NCI-H226 (cell line): Measurements from ENCODE around the gene SGTB.
"Not testable (repeated sequence)": the region's sequence is repeated elsewhere in the genome, so short reads cannot be mapped to it uniquely, and the experiment has no call there.

Experiments used
- DNase-seq: peaks from one replicate; pipeline ENCODE4 v3.0.0-alpha.2; 2015

Gene SGTB

DNA sequence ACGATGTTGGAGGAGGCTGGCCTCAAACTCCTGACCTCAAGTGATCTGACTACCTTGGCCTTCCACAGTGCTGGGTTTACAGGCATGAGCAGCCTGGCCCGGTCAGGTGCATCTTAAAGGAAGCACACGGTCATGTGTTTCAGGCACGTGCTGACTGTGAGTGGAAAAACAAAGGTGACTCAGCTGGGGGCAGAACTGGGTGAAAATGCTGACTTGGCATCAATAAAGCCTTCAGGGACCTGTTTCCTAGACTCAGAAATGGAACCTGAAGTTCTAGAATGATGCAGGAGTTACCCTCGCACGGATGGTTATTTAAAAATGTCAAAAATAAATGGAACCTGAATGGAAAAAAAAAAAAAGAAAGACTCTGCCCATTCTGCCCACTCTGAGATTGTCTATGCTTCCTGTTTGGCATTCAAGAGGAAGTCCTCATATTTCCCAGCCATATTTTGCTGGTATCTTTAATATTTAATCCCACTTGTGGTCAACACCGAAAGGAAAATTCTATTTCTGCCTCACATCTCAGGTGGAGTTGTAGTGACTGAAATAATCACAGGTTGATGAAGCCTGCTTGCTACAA, 12.4 kb upstream of the SGTB start:
- not testable (repeated sequence) for DNase-seq

DNA sequence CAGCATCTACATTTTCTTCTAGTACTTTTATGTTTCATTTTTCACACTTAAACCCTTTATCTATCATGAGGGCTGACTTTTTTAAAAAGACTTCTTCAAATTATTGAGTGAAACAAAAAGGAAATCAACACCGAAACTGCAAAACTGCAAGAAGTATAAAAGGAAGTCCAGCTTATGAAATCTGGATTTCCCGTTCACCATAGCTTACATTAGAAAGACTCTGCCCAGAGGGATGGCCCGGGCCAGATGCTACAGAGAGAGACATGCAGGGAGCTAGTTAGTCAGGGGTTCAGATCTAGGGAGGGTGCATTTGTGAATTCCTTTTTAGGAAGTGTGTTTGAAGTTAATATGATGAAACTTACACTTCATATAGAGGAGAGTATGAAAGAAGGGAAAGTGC, 10.1 kb upstream of the SGTB start:
- not testable (repeated sequence) for DNase-seq

DNA sequence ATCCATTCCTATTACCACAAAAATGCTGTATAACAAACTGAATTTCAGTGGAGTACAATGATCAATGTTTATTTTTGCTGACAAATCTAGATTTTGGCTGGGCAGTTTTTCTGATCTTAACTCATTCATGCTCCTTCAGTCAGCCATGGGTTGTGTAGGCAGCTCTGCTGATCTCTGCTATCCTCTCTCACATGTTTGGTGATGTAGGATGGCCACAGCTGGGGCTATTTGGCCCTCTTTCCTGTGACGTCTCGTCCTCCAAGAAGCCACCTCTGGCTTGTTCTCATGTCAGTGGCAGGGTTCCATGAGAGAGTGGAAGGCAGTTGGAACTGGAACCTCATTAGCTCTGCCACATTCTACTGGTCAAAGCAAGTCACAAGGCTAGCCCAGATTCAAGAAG, 9.0 kb upstream of the SGTB start:
- no peak for DNase-seq

DNA sequence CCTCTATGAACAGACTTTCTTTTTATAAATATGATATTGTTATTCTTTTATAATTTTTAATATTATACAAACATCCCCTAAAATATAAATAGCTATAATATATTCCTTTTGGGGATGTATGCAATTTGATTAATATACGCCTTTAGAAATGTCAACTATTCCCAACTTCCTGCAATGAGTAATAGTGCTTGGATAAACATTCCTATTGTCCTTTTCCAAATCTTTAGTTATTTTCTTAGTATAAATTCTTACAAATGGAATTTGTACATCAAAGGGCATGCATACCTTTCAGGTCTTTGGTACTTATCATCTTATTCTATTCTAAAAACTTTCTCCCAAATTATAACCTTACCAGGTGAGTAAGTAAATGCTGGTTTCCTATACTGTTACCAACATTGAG, 6.3 kb upstream of the SGTB start:
- DNase-seq, result no peak

DNA sequence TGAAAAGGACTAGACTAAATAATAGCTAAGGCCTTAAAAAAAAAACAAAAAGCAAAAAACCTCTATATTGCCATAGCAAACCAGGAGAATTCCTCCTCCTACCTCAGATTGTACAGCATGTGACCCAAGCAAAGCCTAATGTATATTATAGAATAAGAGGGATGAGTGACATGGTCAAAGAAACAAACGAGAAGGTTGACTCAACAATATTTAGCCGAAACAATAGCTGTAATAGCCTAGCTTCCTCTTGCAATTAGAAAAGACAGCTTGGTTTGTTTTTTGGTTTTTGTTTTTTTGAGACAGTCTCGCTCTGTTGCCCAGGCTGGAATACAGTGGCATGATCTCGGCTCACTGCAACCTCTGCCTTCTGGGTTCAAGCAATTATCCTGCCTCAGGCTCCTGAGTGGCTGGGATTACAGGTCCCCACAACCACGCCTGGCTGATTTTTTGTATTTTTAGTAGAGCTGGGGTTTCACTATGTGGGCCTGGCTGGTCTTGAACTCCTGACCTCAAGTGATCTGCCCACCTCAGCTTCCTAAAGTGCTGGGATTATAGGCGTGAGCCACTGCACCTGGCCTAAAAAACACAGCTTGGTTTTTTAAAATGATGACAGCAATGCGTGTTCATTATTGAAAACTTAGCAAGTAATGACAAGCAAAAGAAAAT, 5.7 kb upstream of the SGTB start:
- no peak for DNase-seq

DNA sequence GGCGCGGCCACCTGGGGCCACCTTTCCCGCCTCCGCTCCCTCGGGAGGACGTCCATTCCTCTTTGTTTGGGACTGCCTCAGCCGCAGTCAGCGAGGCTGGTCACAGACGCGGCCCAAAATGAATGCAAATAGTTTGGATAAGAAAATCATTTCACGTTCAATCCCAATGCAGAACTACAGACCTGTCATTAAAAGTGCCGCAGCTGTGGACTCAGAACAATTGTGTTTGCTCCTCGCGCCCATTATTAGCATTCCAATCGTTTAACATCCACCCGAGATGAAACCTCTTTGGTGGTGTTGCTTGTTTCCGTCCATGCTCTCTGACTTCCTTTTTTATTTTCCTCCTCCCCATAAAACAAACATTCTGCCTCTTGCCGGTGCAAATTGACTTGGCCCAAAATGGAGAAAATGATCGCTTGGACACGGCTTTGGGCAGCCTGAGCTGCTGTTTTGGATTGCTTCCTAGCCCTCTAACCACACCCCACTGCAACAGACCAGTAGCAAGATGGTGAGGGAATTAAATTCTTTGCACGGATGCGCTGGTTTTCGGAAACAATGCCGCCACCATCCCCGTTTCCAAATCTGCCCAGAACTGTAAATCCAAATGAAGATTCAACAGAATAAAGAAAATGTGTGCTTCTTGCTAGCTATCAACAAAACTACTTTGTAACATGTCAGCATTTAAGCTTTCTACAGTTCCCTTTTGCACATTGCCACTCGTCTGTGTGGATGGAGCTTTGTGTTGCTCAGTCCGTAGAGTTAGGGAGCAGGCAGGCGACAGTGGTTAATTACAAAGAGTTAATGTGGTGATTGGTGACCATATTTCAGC, 880 bp upstream of the SGTB start:
- peak; percentile 16 for DNase-seq

DNA sequence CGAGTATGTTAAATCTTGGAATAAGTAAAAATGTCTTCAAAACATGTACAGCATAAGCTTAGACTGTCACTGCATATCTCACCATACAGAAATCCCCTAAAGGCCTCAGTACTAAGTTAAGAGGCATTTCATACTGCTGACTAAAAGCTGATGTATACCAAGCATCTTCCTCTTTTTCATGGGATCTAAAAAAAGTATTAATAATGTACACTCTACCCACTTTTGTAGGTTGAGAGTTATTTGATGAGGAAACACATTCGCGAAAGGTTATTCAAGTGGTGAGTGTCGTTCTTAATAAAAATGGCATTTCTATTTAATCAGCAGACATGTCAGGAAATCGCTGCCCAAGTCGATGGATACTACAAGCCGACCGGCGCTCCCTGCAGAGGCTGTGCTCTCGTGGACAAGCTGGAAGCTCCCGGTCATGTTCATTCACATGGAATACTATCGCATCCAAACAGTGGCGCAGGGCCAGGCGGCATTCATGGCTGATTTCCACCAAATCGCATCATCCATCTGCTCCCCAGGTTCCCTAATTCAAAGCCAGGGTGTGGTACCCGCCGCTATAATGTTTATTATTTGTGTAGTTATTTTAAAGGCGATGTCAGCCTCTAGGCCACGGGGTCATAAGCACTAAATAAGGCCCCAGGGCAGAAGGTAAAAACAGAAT, 724 bp downstream of the SGTB start:
- peak; percentile 22 for DNase-seq

DNA sequence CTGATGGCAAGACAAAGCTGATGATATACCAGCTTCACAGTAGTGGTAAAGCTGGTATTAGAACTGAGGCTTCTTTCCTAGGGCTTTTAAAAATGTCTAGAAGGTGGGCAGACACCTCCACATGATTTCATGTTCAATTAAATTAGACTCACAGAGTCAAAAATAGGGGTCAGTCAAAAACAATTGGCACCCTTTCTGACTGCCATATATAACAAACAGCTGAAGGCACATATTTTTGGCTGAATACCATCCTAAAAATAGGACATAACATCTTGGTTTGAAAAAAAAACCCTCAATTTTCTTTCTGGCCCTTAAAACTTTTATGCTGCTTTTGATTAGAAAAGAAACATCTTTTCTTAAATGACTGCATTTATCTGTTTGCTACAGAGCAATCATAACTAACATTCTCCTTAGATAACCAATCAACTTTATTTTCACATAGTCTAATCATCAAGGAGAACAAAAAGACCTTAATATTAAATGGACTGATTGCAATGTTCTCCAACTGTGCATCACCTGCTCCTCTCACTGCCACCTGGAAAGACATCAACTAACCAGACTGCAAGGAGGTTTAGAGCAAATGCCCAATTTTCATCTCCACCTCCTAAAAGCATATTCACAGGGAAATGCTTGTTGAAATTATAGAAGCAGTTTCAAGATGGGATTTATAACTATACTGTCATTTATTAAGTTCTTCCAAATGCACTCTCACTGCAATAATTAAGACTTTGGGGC, 3.2 kb downstream of the SGTB start:
- DNase-seq, result no peak

DNA sequence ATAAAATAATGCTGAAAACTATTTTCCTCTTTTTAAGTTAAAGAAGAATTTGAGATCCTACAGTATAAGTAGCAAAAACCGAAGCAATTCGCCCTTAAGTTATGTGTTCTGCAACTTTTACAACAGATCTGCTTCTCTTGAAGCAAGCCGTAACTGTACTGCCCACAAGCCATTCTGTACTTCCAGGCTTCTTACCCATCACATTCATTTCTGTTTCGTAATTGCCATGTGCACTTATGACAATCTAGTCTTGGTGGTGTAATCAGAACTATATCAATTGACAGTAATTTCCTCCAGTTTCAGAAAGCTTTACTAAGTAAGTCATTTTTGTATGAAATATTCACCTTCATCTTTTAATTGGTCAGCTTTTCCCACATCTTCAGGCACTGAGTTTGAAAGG, 13.8 kb downstream of the SGTB start:
- no peak for DNase-seq

DNA sequence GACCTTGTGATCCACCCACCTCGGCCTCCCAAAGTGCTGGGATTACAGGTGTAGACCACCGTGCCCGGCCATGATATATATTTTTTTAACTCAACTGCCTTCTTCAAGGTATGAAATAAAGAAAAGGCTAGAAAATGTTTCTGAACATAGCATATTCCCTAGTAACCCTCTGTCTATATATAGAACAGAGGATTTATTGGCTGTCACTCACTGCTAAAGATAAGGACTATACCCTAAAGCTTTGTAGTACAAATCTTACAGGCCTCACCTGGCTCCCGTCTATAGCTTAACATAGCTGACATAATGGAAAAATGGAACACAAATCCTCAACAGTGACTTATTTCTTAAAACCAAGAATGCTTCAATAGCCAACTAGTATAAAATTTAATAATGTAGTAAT, 14.2 kb downstream of the SGTB start:
- DNase-seq, result no peak

DNA sequence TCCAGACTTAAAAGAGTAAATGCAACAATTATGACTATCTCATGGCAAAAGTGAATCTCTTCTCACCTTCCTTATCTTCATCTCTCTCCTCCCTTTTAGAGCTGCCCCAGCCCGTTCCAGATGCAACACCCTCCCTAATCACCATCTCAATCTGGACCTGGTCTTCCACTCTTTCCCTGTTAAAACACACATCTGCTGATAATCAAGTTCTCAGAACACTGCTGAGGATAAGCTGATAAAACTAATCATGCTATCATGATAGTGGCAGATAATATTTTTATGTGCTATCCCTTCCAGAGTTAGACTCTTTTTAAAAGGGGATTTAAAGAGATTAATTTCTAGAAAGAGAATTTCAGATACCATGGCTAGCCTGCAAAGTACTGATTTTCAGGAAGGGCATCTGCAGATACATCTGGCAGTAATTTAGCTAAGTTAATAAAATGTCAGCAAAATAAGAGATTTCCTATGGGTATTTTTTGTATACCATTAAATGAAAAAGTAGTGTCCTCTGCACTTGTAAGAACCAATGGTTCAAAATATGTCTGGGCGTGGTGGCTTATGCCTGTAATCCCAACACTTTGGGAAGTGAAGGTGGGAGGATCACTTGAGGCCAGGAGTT, 17.2 kb downstream of the SGTB start:
- no peak for DNase-seq

DNA sequence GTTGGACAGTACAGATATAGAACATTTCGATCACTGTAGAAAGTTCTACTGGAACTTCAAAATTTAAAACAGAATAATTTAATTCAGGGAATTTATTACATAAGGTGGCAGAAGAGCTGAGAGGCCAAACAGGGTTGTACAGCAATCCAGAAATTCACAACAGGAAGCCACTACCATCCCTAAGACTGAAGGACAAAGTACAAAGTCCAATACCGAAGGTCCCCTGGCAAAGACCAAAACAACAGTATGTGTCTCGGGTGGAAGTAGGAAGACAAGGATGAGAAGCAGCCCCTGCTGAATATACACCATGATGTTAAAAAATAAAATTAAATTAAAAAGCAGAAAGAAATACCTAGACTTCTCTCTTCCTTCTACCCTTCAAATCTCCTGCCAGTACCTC, 19.9 kb downstream of the SGTB start:
- DNase-seq, result no peak

DNA sequence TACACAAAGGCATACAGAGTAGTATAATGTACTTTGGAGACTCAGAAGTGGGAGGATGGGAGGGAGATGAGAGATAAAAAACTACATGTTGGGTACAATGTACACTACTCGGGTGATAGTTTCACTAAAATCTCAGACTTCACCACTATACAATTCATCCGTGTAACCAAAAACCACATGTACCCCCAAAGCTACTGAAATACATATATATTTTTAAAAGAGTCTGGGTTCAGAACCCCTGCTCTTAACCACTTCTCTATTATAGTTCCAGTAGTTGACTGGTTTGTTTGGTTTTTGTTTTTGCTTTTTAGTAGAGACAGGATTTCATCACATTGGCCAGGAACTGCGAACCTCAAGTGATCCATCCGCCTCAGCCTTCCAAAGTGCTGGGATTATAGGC, 22.6 kb downstream of the SGTB start:
- no peak for DNase-seq

DNA sequence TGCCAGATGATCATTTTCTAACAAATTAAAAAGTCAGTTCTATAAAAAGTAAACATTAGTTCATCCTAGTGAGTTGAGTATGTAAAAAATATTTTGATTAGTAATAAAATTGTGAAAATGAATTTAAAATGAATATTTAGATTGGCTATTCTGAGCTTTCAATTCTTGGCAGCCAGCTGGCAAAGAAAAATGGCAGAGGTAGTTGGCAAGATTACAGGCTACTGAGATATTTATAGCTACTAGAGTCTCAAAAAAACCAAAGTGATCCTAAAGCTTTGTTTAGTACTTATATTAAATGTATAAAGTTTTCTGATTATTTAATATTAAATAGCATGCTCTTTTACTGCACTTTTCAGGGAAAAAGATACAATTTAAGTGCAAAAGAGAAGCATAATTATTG, 25.0 kb downstream of the SGTB start:
- no peak for DNase-seq

DNA sequence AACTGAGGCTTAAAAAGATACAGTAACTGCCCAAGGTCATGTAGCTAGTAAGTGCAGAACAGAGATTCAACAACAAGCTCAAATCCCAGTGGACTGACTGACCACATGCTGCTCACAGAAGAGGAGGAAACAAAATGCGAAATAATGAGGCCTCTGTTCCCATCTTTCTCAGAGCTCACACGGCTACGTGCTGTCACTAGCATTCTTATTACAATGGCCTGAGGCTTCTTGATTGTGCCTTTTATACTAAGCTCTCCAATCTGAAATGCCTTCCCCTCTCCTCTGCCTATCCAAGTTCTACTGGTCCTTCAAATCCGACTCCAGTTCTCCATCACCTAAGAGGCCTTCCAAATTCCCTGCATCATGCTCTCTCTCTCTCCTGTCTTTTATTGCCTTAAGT, 26.0 kb downstream of the SGTB start:
- DNase-seq, result no peak

DNA sequence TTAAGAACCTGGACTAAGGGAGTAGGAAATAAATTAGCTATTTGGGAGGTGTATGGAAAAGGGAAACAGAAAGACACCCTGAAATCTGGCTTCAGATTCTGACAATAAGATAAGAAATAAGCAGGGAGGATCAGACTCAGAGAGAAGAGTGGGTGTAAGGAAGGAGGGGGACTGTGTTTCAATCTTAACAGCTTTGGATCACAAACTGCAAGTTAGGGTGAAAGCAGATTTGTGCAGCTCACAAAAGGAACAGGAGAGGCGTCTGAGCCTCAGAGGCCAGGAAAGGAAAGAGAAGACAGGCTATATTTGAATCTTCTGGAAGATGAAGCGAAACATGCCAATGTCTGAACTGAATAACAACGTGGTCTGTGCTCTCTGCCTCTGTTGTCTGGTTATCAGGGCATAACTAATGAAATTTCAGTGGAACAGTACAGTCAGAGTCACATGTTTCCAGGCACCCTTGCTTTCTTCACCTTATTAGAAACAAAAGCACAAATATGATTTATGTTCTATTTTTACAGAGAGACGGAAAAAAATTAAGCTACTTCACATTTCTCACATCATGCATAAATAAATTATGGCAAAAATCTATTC, 26.6 kb downstream of the SGTB start:
- DNase-seq, result no peak

DNA sequence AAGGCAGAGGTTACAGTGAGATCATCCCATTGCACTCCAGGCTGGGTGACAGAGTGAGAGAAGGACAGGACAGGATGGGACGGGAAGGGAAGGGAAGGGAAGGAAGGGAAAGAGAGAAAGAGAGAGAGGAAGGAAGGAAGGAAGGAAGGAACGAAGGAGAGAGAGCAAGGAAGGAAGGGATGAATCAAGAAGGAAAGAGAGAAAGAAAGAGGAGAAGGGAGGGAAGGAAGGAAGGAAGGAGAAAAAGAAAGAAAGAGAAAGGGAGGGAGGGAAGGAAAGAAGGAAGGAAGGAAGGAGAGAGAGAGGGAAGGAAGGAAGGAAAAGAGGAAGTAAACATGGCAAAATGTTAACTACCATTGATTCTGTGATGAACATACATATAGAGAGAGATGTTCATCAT, 28.8 kb downstream of the SGTB start:
- DNase-seq, result no peak

DNA sequence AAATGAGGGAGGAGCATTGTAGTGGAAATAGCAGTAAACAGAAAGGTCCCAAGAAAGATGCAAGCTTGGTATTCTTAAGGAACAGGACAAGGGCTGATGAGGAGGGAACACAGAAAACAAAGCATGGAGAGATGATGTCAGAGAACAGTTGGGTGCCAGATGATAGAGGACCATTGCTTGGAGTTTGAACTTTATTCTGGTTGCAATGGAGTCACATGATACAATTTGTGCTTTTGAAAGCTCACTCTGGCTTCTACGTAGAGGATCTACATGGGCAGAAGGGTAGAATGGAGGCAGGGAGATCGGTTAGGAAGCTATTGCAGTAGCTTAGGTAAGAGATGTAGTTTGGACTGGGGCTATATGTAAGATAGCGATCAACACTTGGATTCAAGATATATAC, 39.8 kb downstream of the SGTB start:
- DNase-seq, result no peak

DNA sequence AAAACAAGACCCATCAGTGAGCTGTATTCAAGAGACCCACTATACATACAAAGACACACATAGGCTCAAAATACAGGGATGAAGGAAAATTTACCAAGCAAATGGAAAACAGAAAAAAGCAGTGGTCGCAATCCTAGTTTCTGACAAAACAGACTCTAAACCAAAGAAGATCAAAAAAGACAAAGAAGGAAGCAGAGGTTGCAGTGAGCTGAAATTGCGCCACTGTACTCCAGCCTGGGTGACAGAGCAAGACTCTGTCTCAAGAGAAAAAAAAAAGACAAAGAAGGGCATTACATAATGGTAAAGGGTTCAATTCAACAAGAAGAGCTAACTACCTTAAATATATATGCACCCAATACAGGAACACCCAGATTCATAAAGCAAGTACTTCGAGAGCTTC, 45.9 kb downstream of the SGTB start:
- not testable (repeated sequence) for DNase-seq

DNA sequence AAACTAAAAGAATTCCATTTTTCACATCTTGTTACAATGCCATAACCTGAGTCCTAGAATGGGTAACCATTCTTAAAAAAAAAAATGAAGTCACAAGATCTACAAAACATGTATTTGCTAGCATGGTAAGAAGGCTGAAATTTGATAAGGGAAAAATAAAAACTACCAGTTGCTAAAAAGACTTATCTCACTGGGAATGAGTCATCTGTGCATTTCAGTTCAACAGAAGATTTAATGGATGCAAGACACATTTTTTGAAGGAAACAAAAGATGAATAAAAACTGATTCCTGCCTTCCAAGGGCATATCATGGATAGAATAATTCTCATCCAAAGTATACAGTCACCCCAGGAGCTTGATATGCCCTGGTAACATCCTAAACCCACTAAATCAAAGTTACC, 47.2 kb downstream of the SGTB start:
- DNase-seq, result peak; percentile 61

DNA sequence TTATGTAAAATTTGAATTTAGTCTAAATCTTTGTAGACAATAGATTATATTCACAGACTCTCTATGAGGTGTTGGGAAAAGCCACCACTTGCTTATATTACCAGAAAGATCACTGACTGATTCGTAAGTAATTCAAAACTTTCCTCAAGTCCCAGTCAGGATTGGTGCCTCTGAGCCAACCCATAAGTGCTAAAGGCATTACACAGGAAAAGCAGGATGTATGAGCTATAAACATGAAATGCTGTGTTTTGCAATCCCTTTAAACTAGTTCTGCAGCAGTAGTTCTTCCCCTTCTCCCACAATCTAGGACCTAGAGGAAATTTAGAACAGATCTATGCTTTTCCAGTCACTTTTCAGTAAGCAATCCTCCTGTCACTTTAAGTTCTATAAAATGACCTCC, 49.1 kb downstream of the SGTB start:
- DNase-seq, result peak; percentile 57

DNA sequence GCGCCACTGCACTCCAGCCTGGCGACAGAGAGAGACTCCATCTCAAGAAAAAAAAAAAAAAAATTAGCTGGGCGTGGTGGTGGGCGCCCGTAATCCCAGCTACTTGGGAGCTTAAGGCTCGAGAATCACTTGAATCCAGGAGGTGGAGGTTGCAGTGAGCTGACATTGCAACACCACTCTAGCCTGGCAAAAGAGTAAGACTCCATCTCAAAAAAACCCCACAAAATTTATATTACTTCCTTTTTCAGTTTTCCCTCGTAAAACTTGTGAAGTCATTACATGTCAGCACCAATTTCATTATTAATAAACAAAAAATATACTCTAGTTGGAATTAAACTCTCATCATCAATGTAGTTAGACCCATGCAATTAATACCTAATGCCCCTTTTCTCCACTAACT, 53.2 kb downstream of the SGTB start:
- no peak for DNase-seq
